GM21529 (cell line): ENCODE results near the gene ASCC1.
"Not testable (repeated sequence)": the region's sequence is repeated elsewhere in the genome, so short reads cannot be mapped to it uniquely, and the experiment has no call there.

Experiments used
- ATAC-seq: cut with Tn5 transposase; IDR thresholded peaks from one replicate; pipeline ENCODE4 v1.9.1; 2021; ENCODE audit not compliant: unreplicated experiment

The ASCC1 gene

DNA sequence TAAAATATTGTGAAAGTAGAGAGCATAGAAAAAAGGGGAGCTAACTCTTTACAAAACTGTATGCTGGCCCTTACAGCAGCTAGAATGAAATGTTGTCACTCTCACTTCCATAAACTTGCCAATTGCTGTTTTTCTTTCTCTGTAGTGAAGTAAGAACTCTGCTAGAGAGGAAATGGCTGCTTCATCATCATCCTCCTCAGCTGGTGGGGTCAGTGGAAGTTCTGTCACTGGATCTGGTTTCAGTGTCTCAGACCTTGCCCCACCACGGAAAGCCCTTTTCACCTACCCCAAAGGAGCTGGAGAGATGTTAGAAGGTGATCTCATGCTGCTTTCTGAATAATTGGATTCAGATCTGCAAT lies 7.6 kb upstream of the ASCC1 start:
- ATAC-seq, result no peak

DNA sequence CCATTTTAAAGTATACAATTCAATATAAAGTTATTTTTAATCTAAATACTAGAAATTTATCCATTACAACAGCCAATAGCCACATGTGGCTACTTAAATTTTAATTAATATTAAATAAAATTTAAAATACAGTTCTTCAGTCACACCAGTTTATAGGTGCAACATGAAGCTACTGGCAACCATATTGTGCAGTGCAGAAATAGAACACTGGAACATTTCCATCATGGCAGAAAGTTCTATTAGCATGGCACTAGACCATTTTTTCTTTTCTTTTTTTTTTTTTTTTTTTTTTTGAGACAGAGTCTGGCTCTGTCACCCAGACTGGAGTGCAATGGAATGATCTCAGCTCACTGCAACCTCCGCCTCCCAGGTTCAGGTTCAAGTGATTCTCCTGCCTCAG lies 5.2 kb upstream of the ASCC1 start:
- no peak for ATAC-seq

DNA sequence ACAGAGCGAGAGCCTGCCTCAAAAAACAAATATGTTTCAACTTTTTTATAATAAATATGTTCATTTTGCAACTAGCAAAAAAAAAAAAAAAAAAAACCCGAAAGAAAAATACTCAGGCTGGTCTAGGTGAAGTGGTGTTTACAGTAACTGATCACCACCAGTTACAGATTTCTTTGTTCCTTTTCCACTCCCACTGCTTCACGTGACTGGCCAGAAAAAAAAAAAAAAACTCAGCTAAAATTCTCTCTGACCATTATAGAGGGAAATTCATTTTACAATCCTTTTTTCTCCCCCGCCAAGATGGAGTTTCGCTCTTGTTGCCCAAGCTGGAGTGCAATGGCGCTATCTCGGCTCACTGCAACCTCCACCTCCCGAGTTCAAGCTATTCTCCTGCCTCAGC lies 4.6 kb upstream of the ASCC1 start:
- no peak for ATAC-seq

DNA sequence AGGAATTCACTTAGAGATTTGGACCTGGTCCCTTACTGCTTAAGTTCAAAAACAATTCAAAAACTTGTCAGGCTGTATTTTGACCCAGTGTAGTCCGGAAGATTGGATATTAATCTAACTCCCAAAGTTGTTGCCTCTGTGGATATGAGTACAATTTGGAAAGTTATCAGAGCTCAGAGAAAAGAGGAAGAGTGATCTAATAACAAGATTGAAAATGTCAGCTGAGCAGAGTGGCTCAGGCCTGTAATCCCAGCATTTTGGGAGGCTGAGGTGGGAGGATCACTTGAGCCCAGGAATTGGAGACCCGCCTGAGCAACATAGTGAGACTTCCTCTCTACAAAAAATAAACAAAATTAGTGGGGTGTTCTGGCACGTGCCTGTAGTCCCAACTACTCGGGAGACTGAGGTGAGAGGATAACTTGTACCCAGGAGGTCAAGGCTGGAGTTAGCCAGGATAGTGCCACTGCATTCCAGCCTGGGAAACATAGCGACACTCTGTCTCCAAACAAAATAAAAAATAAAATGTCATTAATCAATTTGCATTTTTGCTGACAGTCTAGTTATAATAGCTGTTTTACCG lies 3.2 kb upstream of the ASCC1 start:
- no peak for ATAC-seq

DNA sequence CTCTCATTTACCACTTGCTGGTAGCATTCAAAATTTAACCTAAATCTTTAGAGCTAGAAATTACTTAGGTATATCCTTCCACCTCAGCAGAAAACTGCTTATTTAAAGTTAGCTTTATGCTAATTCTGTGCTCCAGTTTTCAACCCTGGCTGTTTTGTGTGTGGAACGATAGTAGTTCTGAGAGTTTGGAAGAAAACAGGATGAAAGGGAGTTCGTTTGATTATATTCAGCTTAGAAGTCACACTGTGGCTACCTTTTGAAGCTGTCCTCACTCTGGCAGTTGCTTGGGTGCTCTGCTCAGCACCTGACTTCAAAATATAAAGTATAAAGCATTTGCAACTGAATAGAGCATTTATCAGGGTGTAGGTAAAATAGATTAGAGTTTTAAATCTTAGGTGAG lies 2.6 kb upstream of the ASCC1 start:
- no peak for ATAC-seq

DNA sequence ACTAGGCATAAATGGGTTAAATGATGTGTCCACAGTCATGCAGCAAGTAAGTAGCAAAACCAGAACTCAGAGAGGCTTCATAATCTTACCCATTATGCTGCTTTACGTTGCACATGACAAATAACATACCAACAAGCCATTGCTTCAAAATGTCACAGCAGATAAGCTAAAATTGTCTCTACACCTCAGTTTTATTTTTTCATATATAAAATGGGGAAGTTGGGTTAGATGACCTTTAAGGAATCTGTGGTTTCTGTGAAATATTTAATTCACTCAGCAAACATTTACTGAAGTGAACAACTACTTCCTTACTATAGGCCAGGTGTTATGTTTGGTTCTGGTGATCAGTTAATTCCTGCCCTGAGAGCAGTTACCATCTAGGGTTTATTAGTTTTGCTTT lies 2.2 kb upstream of the ASCC1 start:
- ATAC-seq, result no peak

DNA sequence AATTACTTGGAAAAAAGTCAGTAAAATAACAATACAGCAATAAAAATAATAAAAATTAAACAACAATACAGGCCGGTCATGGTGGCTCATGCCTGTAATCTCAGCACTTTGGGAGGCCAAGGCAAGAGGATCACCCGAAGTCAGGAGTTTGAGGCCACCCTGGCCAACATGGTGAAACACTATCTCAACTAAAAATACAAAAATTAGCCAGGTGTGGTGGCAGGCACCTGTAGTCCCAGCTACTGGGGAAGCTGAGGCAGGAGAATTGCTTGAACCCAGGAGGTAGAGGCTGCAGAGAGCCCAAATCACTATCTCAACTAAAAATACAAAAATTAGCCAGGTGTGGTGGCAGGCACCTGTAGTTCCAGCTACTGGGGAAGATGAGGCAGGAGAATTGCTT lies 4.2 kb downstream of the ASCC1 start:
- ATAC-seq, result not testable (repeated sequence)

DNA sequence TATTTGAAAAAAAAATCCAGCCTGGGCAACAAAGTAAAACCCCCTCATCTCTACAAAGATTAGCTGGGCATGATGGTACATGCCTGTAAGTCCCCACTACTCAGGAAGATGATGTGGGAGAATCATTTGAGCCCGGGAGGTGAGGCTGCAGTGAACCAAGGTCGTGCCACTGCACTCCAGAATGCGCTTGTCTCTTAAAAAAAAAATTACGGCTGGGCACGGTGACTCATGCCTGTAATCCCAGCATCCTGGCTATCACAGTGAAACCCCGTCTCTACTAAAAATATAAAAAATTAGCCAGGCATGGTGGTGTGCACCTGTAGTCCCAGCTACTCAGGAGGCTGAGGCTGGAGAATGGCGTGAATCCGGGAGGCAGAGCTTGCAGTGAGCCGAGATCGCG lies 4.7 kb downstream of the ASCC1 start:
- ATAC-seq, result not testable (repeated sequence)

DNA sequence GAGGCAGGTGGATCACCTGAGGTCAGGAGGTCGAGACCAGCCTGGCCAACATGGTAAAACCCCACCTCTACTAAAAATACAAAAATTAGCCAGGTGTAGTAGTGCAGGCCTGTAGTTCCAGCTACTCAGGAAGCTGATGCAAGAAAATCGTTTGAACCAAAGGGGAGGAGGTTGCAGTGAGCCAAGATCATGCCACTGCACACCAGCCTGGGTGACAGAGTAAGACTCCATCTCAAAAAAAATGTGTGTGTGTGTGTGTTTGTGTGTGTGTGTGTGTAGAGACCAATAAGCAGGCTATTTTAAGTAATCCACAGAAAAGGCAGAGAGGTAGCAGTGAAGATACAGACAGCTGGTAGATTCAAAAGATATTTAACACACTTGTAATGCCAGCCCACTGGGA lies 7.5 kb downstream of the ASCC1 start:
- ATAC-seq, result not testable (repeated sequence)

DNA sequence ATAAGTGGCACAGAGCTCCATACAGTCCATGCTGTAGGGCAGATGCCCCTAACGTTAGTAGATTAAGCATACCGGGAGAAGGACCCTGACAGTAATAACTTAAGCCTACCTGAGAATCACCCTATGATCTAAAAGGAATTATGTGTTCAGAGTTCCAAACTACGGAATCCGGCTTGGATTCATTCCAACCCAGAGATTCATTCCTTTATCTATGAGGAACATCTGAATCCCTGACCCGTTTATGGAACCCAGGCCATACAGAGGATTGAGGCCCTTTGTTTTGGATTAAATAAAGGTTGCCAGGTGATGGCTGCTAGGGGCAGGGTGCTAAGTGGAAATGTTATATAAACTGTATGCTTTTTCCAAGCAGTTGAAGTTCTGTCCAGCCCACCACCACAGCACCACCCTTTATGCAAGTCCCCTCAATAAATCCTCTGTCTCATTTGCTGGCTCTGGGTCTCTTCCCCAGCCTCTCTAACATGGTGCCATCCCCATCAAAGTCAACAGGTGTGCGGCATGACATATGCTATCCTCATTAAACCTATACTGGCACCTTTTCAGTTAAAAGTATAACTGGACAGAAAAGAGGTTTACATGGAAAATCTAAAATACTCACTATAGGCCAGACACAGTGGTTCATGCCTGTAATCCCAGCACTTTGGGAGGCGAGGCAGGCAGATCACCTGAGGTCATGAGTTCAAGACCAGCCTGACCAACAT lies 9.4 kb downstream of the ASCC1 start:
- no peak for ATAC-seq

DNA sequence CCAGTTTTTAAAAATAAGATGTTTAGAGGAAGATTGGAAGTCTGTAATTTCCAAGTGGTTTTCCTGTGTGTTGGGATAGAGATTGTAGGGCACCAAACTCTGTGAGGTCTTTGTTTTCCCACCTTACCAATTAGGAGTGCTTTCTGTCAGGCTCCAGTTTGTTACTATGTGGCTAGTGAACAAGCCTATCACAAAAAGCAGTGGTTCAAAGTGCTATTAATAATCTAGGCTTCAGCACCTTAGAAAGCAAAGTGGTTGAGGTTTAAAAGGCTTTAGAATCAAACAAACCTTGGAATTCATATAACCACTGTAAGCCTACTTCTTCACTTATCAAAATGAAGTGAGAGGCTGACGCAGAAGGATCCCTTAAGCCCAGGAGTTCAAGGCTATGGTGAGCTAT lies 11.4 kb downstream of the ASCC1 start:
- ATAC-seq, result no peak

DNA sequence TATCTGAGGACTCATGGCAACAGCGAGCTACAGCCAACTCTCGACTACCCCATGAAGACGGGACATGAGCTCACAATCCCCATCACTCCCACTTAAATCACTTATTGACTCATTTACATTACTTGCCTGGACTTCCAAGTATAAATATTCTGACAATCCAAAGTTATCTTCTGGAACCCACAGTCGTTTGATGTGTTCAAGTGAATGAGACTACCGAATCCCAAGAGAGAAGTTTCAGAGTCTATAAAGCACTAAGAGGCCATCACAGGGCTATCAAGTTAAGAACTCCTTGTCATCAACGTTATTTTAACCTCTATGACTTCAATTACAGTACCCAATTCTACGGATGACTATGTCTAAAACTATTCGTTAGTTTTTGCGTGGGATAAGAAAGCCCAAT lies 11.8 kb downstream of the ASCC1 start:
- no peak for ATAC-seq

DNA sequence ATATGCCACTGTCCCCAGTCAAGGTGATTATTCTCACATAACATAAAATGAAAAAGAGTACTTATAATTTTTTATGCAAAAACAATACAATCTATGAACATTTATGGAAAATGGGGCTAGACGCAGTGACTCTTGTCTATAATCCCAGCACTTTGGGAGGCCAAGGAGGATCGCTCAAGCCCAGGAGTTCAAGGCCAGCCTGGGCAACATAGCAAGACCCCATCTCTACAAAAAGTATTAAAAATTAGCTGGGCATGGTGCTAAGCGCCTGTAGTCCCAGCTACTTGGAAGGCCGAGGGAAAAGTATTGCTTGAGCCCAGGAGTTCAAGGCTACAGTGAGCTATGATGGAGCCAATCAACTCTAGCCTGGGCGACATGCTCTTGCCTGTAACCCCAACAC lies 14.8 kb downstream of the ASCC1 start:
- ATAC-seq, result no peak

DNA sequence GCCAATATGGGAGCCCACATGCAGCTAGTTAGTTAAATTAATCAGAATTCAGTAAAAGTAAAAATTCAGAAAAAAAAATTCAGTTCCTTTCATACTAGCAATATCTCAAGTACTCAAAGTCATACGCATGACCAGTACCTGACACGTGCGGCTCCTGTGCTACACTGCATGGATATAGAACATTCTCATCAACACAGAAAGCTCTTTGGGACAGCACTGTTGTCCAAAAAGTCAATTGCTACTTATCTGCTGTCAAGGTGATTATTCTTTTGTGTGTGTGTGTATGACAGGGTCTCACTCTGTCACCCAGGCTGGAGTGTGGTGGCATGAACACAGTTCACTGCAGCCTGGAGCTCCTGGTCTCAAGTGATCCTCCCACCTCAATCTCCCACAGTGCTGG lies 15.2 kb downstream of the ASCC1 start:
- ATAC-seq, result no peak

DNA sequence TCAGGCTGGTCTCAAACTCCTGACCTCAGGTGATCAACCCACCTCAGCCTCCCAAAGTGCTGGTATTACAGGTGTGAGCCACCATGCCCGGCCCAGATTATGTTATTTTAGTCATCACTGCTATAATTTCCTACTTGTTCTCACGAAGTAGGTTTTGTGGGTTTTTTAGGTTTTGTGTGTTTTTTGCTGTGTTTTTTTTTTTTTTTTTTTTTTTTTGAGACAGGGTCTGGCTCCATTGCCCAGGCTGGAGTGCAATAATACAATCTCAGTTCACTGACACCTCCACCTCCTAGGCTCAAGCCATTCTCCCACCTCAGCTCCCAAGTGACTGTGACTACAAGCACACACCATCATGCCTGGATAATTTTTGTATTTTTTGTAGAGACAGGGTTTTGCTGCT lies 21.1 kb downstream of the ASCC1 start:
- no peak for ATAC-seq

DNA sequence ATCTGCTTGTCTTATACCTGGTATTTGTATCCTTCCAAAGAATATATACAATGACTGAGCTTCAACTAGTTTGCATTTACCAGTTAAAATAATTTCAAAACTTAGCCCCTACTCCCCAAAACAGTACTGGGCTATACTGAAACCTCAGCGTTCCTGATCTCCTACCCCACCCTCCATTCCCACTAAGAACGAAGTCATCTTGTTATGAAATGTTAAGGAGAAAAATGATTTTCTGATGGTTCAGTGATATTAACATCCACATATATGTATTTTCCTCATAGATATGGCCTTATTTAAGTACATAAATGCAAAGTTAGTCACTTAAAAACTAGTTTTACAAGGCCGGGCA lies 29.1 kb downstream of the ASCC1 start:
- no peak for ATAC-seq

DNA sequence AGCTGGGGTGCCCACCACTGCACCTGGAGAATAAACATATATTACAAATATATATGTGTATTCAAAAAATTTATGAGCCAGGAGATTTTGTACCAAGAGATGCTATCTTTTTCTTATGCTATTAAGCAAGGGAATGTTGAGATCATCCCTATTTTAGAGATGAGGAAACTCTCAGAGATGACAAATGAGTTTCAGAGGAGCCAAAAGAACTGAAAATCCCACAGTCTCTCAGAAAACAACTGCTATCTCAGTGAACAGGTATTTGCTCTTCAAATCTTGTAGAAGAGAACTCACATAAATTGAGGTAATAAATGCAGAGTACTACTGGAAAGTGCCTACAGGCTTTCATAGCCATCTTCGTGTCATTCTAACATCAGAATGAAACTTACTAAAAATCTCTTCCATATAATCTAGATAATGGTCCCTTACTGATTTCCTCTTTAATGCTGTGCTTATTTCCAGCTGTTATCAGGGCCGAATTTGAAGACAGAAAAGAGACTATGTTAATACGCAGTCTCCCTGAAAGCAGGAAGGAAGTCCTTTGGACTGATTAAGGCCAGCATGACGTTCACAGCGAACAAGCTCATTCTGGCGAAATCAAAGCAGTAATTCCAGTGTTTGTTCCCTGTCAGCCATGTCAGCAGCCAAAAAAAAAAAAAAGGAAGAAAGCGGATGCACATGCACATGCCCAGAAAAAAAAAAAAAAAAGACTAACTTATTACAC lies 29.7 kb downstream of the ASCC1 start:
- no peak for ATAC-seq

DNA sequence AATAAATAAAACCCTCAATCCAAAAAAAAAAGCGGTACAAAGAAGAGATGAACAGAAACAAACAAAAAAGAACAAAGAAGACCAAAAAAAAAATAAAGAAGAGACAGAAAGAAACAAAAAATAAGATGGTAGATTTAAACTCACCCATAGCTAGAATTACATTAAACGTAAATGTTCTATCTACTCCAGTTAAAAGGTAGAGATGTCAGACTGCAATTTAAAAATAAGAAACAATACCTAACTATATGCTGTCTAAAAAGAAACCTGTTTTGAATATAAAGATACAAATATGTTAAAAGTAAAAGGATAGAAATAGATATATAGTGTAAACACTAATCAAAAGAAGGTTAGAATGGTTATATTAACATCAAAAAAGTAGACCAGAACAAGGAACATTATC lies 31.9 kb downstream of the ASCC1 start:
- no peak for ATAC-seq

DNA sequence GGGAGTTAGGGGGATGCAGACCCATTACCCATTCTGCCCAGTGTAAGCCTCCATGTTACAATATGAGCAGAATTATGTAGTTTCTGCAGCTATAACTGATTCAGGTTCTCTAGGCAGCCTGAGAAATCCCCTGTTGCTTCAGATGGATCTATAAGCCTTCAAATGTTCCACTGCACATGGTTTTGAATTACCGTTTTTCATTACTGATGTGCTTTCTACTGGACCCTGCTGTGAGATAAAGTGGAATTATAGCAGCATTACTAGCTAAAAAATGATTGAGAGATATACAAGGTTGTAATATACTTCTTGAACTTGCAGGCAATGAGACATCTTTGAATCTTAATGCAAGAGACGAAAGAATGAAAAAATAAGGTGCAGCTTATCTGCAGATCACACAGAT lies 38.6 kb downstream of the ASCC1 start:
- no peak for ATAC-seq

DNA sequence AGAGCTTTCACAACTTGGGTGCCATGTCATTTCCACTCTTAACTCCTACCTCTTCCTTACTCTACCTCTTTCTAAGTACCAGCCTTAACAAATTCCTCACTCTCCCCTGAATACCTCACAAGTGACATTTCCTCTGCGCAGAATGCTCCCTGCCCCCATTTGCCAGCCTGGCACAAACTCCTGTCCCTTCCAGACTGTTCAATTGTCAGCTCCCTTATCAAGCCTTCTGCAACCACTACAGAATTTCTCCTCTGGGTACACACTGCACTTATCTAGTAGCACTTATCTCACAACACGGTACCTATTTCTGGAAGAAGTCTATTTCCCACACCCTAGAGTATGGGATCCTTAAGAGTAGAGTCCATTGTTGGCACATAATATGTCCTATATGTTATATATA lies 39.4 kb downstream of the ASCC1 start:
- no peak for ATAC-seq

DNA sequence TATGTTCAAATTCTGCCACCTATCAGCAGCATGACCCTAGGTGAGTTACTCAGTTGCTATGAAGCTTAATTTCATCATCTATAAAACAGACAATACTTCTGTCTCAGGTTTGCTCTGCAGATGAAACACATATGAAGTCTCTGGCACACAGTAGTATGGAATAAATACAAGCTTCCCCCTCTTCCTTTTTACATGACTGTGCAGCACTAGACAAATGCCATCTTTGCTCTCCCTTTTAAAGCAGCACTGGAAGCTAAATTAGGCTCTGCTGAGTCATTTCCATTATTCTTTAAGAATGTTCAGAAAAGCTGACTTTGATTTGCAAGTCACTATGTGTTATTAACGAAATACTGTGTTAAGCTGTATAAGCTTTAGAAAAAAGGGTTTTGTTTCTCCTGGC lies 40.9 kb downstream of the ASCC1 start:
- ATAC-seq, result no peak

DNA sequence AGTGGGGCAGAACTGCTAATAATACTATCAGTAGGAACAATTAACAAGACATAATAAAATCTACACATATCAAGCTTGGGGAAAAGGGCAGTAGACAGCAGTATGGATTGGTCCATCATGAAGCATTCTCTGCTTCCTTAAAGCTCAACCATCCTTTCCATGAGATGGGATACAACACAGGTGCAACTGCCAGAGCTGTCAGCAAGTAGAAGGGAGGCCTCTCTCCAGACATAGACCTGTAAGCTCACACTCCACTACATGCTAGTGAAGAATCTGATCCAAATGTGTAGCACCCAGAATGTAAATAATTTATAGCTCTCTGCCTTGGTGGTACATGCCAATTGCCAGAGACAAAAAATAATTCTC lies 41.8 kb downstream of the ASCC1 start:
- ATAC-seq, result no peak
